Tibial nerve (tissue), 4 donors: ENCODE results near the gene CLIP1.

Experiments
- EP300 ChIP-seq, 2 donors: sonication (generic); formaldehyde crosslinking; IDR thresholded peaks; one replicate each; pipeline ENCODE4 v1.6.1; 2017; ENCODE audit warnings: antibody characterized with exemption in 2 of 2, mild to moderate bottlenecking in 1 of 2
- POLR2A ChIP-seq, 2 donors: fragments of 450-650 bp; IDR thresholded peaks; one replicate each; pipeline ENCODE4 v1.6.1; 2017; ENCODE audit warnings: antibody characterized with exemption in 2 of 2, mild to moderate bottlenecking in 2 of 2, moderate library complexity in 2 of 2
- TF ChIP-seq, protein P1 (sequence below), 5 experiments: fragments of 200-600 bp in 3 of 5; fragments of 450-650 bp in 2 of 5; sonication (generic) in 3 of 5; IDR thresholded peaks; one replicate each; pipeline ENCODE4 v1.5.1; 2016 to 2019; ENCODE audit warnings: antibody characterized with exemption in 5 of 5, mild to moderate bottlenecking in 3 of 5, moderate library complexity in 2 of 5

DNA sequence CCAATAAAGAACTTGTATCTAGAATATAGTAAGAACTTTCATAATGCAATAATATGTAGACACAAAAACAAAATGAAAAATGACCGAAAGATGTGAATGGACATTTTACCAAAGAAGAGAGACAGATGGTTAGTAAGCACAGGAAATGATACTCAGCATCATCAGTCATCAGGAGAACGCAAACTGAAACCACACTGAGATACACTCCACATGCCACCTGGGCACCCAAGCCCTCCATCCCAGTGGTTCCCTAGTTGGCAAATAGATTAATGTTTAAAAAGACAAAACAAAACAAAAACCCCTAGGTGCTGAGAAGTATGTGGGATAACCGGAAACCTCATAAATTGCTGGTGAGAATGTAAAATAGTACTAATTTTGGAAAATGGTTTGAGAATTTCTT, 129.4 kb downstream of the CLIP1 start:
- TF ChIP-seq POLR2A (IDR thresholded peaks at IDR 0.05) (no peak), EP300 (IDR thresholded peaks at IDR 0.05) (no peak)
- TF ChIP-seq, protein P1, sequence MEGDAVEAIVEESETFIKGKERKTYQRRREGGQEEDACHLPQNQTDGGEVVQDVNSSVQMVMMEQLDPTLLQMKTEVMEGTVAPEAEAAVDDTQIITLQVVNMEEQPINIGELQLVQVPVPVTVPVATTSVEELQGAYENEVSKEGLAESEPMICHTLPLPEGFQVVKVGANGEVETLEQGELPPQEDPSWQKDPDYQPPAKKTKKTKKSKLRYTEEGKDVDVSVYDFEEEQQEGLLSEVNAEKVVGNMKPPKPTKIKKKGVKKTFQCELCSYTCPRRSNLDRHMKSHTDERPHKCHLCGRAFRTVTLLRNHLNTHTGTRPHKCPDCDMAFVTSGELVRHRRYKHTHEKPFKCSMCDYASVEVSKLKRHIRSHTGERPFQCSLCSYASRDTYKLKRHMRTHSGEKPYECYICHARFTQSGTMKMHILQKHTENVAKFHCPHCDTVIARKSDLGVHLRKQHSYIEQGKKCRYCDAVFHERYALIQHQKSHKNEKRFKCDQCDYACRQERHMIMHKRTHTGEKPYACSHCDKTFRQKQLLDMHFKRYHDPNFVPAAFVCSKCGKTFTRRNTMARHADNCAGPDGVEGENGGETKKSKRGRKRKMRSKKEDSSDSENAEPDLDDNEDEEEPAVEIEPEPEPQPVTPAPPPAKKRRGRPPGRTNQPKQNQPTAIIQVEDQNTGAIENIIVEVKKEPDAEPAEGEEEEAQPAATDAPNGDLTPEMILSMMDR (IDR thresholded peaks at IDR 0.05): no peak
